ENCODE data around the gene SERPINB12.

SERPINB12 gene, protein sequence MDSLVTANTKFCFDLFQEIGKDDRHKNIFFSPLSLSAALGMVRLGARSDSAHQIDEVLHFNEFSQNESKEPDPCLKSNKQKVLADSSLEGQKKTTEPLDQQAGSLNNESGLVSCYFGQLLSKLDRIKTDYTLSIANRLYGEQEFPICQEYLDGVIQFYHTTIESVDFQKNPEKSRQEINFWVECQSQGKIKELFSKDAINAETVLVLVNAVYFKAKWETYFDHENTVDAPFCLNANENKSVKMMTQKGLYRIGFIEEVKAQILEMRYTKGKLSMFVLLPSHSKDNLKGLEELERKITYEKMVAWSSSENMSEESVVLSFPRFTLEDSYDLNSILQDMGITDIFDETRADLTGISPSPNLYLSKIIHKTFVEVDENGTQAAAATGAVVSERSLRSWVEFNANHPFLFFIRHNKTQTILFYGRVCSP

DNA sequence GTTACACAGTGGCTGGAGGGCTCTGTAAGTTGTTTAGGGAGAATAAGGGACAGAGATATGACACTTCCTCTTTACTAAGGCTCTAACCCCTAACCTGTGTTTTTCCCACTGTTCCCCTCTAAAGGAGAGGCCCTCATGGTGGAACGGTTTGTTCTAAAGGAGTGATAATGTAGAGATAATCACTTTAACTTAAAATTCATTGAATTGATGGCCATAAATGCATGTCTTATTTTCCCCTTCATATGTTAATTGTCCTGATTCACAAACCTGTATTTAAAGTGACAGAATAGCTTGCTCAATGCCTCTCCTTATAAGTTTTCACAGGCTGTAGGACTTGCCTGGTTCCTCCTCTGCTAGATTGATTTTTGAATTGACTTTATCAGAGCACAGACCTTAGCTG, at the start of gene SERPINB12:
Gene SERPINB12, plus strand, starts transcription at position 301 of the 400 bp plus-strand sequence. CDS start 13,791 bp downstream, outside the sequence.
- DNase-seq = no peak

DNA sequence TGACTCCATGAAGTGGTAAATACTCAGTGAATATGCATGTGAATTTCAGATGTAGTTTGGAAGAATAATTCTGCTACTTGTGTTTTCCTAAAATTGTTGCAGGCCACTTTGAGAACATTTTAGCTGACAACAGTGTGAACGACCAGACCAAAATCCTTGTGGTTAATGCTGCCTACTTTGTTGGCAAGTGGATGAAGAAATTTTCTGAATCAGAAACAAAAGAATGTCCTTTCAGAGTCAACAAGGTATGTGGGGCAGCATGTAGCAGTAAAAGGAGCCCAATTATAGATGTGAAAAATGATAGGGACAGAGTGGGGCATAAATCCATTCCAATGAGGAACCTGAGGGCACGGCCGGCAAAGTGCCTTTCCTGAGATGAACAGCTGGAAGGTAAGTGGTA, 49.3 kb upstream of the SERPINB12 start:
- DNase-seq = no peak

DNA sequence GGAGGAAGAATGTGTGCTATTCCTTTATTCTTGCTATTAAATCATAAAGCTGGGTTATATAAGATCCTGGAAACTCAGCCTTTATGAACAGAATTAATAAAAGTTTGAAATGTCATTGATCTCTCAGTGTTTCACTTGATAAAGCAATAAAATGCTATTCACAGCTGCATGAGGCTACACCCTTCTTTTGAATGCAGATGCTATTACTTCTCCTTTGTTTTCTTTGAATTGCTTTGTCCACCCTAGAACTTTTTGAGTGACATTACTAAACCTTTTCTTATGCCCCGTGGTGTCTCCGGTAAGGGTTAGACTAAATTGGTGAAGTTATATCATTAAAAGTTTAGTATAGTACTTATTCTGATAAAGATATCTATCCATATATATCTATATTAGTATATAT, 46.5 kb upstream of the SERPINB12 start:
- no peak for DNase-seq

DNA sequence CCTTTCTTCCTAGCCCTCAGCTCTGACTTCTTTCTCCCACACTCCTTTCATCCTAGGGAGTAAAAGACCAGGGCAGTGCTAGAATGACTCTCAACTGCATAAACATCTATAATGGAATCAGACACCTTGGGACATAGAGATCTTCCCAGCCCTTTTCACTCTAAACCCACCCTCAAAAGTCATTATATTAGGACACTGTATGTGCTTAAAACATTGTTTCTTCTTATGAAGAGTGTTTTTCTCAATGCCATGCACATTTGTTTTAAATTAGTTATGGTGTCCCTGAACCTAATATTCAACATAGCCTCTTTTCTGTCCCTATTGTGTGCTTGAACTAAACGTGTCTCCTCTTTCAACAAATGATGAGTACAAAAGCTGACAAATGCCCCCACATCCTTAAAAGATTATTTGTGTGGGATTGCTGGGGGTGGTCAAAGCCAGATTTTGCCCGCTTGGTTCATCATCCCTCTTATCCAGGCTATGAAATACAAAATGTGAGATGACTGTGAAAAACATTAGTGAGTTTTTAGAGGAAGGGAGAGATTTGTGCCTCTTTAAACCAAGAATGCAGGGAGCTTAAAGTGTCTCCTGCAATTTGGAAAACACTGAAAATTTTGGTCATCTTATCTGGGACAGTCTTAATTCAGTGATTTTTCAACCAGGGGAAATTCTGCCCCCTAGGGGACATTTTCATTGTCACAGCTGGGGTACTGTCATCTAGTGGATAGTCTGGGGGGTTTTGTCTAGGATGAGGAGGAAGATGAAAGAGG, 36.4 kb upstream of the SERPINB12 start:
- DNase-seq = no peak

DNA sequence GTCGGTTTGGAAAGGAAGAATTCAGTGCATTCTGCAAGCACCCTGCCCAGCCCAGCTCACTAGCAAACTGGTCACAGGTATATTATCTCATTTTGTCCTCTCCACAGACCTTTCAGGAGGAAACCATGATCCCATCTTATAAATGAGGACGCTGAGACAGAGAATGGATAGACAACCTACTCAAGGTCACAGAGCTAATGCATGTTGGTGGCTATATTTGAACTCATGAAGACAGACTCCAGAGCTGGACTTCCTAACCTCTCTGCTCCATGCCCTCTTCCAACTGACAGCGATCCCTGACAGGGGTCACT, 35.9 kb upstream of the SERPINB12 start:
- no peak for DNase-seq

DNA sequence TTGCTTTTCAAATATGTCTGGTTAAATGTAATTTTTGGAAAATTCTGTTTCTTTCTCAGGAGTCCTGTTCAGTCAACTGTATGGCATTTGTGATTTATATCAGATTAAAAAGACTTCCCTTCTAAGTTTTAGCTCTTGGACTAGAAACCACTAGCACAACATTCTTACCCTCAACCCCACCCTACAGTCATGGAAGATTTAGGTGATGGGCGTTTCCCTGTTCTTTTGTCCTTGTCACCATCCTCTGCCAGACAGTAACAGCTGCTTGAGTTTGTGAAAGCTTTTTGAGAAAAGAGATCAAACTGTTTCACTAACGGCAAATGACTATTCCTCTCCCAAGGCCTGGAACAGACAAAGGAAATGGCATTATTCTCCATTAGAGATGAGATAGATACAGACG, 33.6 kb upstream of the SERPINB12 start:
- no peak for DNase-seq

DNA sequence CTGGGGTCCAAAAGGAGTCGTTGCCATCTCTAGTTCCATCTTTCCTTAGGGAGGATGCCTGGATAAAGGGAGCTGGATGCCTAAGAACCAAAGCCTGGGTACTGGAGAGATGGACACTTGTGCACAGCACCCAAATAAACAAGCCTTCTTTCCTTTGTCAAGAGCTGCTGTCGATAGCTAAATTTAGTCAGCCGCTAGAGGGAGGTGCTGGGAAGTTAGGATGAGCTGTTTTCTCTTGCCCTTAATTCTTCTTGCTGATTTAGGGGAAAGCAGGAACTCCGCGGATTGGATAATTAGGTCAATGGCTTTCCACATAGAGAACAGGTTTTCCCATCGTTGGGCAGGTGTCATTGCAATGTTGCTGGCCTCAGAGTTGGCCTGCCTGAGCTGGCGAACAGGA, 30.9 kb upstream of the SERPINB12 start:
- no peak for DNase-seq

DNA sequence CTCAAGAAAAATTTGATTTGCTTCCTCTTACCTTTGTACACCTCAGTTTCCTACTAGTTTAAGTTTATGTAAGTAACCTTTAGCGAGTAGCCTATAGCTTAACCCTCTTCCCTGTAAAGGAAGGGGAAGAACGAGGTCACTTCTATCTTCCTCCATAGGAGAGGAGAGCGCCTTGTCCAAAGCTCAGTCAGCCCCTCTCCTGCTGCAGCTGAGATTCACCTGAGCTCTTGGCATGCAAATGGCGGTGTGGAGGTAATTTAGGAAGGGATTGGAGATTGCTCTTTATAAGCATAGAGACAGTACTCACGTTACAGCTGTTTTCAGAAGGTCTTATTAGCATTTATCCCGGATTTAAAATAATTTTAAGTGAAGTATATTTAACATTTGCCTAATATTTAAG, 27.8 kb upstream of the SERPINB12 start:
- no peak for DNase-seq

DNA sequence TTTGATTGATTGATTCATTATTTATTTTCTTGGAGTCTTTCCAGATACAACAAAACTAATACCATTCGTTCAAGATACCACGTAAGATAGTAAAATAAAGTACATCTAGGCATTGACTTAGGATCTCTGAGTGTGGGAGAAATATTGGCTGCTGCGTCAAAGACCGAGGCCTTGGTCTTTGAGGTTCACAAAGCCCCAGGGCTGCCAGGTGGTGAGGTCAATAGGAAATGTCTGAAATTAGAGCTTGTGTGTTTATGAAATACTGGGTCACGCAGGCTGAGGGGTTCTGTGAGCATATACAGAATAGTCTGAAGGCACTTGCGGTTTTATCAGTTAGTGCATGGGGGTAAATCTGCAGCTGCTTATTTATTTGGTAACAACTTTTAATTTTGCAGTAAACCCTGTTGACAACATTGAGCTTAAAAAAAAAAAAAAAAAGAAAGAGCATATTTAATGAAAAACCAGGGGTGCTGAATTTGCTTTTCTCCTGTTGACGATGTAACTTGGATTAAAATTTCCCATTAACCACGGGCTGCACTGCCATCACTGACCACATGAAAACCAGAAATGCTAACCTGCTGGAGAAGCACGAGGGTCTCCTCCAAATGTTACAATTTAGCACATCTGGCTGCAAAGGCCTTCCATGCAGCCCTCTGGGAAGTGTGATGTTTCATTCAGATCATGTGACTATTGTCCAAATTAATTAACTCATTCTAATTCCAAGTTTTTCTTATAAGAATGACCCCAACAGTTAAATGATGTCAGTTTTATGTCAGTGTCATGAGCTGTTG, 27.1 kb upstream of the SERPINB12 start:
- no peak for DNase-seq

DNA sequence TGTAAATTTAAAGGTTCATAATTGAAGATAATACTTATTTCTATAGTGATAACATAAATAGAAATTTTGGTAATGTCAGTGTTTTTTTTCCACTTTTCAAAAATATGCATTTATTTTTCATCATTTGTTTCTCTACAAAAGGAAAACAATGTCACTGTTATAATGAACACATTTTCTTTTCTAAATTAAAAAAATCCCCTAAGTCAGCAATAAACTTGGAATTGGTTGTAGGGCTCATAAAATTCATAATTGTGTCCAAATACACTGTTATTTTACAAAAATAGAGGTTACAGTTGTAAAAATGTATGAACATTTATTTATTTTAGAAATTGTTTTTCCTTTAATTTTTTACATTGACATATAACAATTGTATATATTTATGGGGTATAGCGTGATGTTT, 26.4 kb upstream of the SERPINB12 start:
- DNase-seq = no peak

DNA sequence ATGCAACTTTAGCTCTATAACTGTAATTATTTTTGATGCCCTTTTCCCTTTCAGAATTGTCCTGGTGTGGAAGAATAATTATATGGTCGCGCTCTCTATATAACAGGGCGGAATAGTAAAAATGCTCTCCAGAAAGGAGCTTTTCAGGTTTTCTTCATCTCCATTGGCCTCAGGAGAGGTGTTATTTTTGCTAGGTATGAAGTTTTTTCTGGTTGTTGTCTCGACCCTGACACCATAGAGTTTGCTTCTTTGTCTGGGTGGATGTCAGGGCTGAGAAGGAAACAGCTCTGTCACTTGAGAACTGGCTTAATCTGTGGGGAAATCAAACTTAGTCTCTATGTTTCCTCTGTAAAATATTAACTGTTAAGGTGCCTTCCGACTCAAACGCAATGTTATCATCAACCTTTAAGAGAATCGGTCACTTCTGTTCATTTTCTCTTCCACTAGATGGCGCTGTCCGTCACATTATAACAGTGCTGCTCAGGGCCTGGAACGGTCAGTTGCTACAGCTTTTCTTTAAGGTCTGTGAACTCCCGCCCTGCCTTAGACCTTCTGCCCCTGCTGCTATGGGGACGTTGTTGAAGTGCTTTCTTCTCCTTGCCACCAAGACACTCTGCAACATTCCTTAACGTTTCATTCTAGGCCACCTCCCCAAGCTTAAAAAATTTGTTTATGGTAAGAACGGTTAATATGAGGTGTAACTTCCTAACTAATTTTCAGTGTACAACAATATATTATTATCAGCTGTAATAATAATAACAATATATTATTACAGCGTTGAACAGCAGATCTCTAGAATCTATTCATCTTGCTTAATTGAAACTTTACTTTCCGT, 23.8 kb upstream of the SERPINB12 start:
- peak; percentile 79 for DNase-seq

DNA sequence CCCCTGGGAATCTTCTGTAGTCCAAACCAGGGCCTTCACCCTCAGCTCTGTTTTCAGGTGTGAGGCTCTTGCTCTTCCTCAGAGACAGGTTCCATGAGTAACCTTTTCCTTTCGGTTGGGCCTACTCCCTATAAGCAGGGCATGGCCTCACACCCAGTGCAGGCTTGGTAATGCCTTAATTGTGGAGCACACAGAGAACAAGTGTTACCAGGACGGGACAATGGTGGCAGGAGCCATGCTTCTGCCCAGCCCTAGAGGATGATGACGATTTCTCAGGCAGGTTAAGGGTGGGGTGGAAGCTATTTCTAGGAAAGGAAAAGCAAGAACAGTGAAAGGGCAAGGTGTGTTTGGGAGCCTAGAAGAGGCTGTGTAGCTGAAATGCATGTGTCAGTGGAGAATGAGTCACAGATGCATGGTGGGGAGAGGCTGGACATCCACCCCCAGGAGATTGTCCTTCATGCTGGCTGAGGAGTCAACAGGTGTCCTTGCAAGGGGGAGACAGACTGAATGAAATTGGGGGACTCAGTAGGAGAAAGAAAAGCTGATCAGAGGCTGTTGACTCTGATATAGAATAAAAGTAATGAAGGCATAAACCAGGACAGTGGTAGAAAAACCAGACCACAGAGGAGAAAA, 22.0 kb upstream of the SERPINB12 start:
- DNase-seq = no peak

DNA sequence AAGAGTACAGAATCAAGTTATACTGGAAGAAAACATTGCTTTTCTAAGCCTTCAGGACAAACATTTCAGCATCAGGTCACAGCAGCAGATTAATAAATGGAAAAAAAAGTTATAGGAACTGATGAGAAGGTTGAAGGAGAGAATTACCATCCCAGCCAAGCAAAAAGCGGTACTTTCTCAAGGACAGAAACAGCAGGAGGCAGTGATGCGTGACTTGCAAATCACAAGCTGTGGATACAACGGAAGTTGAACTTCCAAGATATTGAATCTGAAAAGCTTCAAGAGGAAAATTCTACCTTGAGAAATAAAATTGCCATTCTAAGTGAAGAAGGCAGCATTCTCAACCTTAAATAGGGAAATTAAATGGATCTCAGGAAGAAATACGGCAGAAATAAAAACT, 18.5 kb upstream of the SERPINB12 start:
- DNase-seq = peak; percentile 19

DNA sequence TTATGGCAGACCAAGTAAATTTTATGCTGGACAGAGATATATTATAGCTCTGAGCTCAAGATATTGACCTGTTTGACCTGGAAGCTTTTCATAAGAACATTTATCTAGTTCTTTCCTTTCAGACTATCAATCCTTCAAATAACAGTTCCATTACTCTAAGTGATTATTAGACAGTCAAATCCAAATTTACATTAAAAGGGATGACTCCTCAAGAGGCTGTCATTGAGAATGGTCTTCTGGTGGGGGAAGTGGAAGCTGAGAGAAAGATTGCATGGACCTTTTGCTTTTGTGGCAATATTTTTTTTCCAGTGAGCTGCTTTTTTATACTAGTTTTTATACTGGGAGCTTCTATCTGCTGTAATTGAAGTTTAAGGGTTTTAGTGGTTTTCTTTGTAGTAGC, 14.9 kb upstream of the SERPINB12 start:
- DNase-seq = no peak

DNA sequence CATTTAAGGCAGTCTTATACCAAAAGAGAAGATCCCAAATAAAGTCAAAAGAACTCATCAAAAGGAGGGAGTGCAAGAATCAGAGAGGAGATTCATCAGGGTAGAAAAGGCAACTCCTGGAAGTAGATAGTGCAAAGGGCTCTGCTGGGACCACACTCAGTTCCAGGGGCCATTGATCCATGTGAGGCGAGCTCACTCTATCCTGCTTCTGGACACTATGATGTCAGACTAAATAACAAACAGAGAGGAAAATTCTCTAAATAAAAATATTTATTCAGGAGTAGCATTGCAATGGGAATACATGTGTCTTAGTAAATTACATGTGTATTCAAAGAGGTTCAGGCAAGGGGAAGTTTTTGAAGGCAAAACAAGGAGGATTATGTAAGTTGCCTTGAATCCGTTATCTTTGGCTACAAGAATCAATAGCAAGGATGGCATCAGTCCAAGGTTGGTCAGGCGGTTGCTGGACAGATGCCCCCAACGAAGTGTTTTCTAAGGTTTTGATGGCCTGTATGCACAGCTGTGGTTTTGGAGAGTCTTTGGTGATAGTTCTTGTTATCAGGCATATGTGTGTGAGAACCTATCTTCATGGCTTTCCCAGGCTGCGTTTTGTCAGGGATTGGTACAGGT, 13.2 kb upstream of the SERPINB12 start:
- DNase-seq = no peak

DNA sequence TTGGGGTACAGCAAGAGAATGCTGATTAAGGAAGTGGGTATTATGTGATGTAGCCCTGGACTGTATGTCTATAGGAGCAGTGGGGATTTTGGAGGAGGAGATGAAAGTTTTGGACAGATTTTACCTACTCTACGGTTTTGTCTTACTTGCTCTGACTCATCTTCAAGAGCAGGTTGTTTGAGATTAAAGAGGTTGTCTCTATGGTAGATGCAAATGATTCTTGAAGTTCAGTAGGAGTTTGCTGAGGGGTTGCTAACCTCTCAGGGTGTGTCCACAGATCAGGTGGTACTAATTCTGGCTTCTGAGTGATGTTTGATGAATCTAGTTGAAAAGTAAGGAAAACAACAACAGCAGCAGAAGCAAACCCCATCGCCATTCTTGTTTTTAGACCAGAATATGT, 9.7 kb upstream of the SERPINB12 start:
- DNase-seq = no peak

DNA sequence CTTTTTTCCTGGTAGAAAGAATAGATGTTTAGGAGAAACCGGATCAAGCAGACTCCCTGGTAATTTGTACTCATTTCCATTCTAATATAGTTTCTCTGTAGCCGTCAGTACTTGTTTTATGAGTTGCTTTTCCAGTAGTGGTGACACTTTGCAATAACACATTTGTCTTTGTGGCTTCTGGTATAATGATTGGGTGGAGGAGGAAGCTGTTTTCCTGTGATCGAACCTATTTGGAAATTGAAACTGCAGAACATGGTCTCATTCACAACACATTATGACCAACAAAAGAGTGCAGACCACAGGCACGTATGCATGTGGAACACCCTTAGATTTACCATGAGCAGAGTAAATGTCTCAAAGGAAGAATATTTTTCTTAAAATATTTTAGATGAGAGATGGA, 7.6 kb upstream of the SERPINB12 start:
- DNase-seq = no peak

DNA sequence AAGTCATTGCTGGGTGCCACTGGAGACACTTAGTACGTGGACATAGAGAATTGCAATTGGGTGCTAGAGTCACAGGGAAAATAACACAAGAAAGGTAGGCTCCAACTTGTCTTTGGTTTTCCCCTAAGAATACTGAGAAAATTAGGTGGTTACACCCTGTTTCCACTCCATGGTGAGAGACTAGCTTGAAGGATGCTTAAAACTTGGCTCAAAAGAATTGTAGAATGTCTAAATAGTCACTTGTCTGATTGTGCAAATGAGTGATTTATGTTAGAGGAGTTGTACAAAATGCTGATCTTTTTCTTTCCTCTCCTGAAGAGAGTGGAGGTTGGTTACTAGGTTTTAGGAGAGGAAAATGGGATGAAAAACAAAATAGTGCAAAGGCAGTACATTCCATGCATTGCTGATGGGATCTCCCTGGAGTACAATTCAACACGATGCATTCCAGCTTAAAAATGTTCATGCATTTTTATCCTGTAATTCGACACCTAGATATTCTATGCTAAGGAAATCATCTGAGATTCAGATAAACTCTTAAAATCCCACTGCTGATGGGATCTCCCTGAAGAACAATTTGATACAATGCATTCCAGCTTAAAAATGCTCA, 2.2 kb upstream of the SERPINB12 start:
- peak; percentile 54 for DNase-seq

DNA sequence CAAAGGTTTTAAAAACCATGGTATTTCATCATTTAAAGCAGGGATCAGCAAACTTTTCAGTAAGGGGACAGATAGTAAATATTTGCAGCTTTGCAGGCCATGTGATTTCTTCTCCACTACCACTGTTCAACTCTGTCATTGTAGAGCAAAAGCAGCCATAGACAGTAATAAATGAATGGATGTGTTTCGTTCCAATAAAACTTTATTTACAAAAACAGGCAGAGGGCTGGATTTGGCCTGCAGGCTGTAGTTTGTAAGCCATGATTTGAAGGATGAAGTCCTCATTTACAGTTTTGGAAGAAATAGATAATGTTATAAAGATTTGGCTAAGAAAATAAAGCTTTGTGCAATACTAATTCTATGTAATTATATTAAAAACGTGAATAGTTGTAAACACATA, 1.8 kb downstream of the SERPINB12 start:
- no peak for DNase-seq

DNA sequence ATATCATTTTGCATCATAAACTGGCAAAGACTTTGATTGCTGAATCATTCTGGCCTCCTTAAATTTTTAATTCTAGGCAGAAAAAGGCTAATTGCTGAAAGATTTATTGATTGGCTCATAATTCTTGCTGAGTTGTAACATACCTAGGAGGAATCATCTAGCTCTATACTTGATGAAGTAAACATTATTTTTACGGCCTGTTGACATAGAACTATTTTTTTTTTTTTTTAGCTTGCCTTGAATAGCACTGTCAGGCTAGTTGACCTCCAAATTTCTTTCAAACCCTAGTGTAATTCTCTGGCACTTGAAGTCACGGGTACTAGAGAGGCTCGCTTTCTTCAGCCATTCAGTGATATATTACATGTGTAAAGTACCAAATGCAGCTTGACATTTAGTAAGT, 2.8 kb downstream of the SERPINB12 start:
- DNase-seq = peak; percentile 67

DNA sequence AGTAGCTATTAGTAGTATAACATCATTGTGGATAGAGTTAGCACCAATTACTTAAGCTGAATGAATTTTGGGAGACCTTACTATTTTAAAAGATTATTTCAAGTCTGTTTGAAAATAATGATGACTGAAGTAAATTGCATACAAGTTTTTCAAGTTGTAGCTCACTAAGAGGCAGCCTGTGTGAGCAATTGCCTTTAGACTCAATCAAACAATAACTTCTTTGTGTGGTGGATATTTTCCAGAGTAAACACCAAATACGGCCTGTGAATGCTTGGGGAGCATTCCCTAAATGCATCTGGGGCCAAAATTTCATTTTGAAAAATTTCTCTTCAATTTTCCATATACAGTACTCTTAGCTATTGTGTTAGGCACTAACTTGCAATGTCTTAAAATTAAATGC, 7.9 kb downstream of the SERPINB12 start:
- no peak for DNase-seq

Measured in DMS79 treated with DMSO at 0.1 percent for 48 hours (cell line).